Hepatocyte (in vitro differentiated cells): Measurements from ENCODE around the gene DEGS2.

Experiments
- EZH2 ChIP-seq: fragments of 200-600 bp; sonication (generic); IDR thresholded peaks from 2 replicates; pipeline ENCODE4 v1.6.1; 2016; ENCODE audit warnings: antibody characterized with exemption, mild to moderate bottlenecking, borderline replicate concordance
- TF ChIP-seq, protein P1 (sequence below): fragments of 200-600 bp; sonication (generic); IDR thresholded peaks from 2 replicates; pipeline ENCODE4 v1.5.1; 2016; ENCODE audit warnings: antibody characterized with exemption, mild to moderate bottlenecking; ENCODE audit not compliant: poor library complexity

DNA sequence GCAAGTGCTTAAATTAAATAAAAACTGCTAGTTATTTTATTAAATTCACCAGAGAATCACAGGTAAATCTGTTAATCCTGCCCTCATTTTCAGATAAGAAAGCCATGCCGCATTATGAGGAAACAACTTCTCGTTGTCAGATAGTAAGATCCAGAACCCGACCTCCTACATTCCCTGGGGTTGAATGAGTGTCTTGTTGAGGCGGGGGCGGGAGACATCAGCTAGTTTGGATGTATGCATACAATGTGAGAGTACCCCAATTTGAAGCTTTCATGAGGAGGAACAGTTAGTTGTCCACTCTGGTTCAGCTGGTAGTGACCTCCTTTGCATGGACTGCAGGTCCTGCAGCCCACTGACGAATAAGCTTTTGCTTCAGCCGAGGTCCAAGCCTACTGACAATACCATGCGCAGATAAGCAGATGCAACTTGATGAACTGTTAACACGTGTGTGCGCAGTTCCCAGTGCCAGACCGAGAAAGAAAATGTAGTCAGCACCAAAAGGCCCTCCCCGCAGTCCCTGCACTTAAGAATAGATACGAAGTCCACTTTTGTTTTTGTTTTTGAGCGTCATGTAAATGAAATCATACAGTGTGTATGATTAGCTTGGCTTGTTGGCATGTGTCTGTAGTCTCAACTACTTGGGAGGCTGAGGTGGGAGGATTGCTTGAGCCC is 59.3 kb downstream of the DEGS2 start:
- TF ChIP-seq, protein P1, sequence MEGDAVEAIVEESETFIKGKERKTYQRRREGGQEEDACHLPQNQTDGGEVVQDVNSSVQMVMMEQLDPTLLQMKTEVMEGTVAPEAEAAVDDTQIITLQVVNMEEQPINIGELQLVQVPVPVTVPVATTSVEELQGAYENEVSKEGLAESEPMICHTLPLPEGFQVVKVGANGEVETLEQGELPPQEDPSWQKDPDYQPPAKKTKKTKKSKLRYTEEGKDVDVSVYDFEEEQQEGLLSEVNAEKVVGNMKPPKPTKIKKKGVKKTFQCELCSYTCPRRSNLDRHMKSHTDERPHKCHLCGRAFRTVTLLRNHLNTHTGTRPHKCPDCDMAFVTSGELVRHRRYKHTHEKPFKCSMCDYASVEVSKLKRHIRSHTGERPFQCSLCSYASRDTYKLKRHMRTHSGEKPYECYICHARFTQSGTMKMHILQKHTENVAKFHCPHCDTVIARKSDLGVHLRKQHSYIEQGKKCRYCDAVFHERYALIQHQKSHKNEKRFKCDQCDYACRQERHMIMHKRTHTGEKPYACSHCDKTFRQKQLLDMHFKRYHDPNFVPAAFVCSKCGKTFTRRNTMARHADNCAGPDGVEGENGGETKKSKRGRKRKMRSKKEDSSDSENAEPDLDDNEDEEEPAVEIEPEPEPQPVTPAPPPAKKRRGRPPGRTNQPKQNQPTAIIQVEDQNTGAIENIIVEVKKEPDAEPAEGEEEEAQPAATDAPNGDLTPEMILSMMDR, result no peak
- no peak for TF ChIP-seq EZH2
